ENCODE data around the gene SULT1A3. TPM values are rescaled to one million over a fixed set of nuclear protein-coding genes. Genes with fewer than 3 reads are reported as not detected.
"Not testable (repeated sequence)": the region's sequence is repeated elsewhere in the genome, so short reads cannot be mapped to it uniquely, and the experiment has no call there.

Gene SULT1A3
- total RNA-seq, 4 donors from 2014 or later: 1.1 to 17.2 (median 7.3) TPM

GRCh38 chr16:30207063-30207704 lies 8.1 kb downstream of the SULT1A3 start:
- H3K4me3 ChIP-seq; H3K4me1 ChIP-seq; DNase-seq; H3K36me3 ChIP-seq; H3K27ac ChIP-seq; H3K27me3 ChIP-seq; intact Hi-C loops (cut with DNase I); H3K9me3 ChIP-seq: not testable (repeated sequence)
- no CpG with 5 or more reads among the region's 9 CpGs for WGBS, 2 donors

- H3K9me3 ChIP-seq; H3K4me1 ChIP-seq; H3K27me3 ChIP-seq; H3K4me3 ChIP-seq; intact Hi-C loops (cut with DNase I); H3K27ac ChIP-seq; H3K36me3 ChIP-seq; DNase-seq: not testable (repeated sequence)
- no CpG with 5 or more reads among the region's 6 CpGs for WGBS, 2 donors
These were observed 10.0 kb downstream of the SULT1A3 start for GRCh38 chr16:30209032-30209431.

DNA sequence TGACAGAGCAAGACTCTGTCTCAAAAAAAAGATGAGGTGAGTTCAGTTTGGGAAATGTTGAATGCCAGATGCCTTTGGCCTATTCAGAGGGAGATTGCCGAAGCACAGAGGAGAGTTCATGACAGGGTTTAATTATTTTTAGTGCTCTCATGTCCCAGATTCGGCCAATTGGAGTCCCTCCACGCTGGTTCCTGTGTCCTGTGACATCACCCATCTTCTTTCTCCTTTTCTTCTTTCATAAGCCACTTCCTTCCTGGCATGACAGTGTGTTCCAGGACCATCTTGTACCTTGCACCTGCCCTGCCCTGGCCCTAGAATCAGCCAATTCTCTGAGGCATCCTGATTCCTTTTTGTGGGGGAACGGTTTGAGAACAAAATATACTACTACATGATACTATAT lies 12.4 kb downstream of the SULT1A3 start:
- H3K27me3 ChIP-seq; H3K4me3 ChIP-seq; H3K27ac ChIP-seq; H3K9me3 ChIP-seq; intact Hi-C loops (cut with DNase I); H3K4me1 ChIP-seq; H3K36me3 ChIP-seq; DNase-seq: not testable (repeated sequence)
- no CpG with 5 or more reads among the region's 4 CpGs for WGBS, 2 donors

GRCh38 chr16:30217082-30217481 lies 18.0 kb downstream of the SULT1A3 start:
- H3K9me3 ChIP-seq; H3K27ac ChIP-seq; intact Hi-C loops (cut with DNase I); H3K4me1 ChIP-seq; DNase-seq; H3K27me3 ChIP-seq; H3K4me3 ChIP-seq; H3K36me3 ChIP-seq: not testable (repeated sequence)
- 76% methylated on average over 3 of the region's 5 CpGs; no CpG with 5 or more reads in 1 of the 2 donors for WGBS, 2 donors

GRCh38 chr16:30248379-30248778 lies 49.3 kb downstream of the SULT1A3 start, which contains the start of gene NPIPB13:
Gene NPIPB13 (minus strand): TSS chr16:30248479. CDS start chr16:30245573, 2,906 bp downstream.
- WGBS, 2 donors: no CpG with 5 or more reads among the region's 4 CpGs
- H3K36me3 ChIP-seq; intact Hi-C loops (cut with DNase I); DNase-seq; H3K4me3 ChIP-seq; H3K9me3 ChIP-seq; H3K4me1 ChIP-seq; H3K27ac ChIP-seq; H3K27me3 ChIP-seq: not testable (repeated sequence)

Small RNA genes within 50 kb of the gene (small RNA-seq; reads per million reads assigned to genes)
- 0 reads per million in 4 donors for gene AC106782.4

Other genes starting within 250 kb of the SULT1A3 start
- 100 to 1,000 TPM in 1 of 4 donors, 10 to 100 TPM in 3; 48.0 to 119 (median 80.0) TPM for gene TMEM219, start 237.2 kb upstream of the SULT1A3 start, total RNA-seq
- 10 to 100 TPM; 26.8 to 33.7 (median 30.4) TPM for gene TAOK2, start 225.4 kb upstream of the SULT1A3 start, total RNA-seq
- gene HIRIP3, start 203.6 kb upstream of the SULT1A3 start, total RNA-seq: 10 to 100 TPM in 2 of 4 donors, 1 to 10 TPM in 2; 5.1 to 12.8 (median 9.7) TPM
- 10 to 100 TPM; 34.3 to 59.9 (median 48.0) TPM for gene INO80E, start 203.0 kb upstream of the SULT1A3 start, total RNA-seq
- gene DOC2A, start 188.2 kb upstream of the SULT1A3 start, total RNA-seq: under 1 TPM in 2 of 4 donors, not detected in 2; 0.50 to 0.76 TPM
- not detected for gene C16orf92, start 176.1 kb upstream of the SULT1A3 start, total RNA-seq
- not detected for gene TLCD3B, start 168.0 kb upstream of the SULT1A3 start, total RNA-seq
- gene ALDOA, start 133.5 kb upstream of the SULT1A3 start, total RNA-seq: 1,000 to 10,000 TPM; 1,024 to 1,551 (median 1,380) TPM
- 100 to 1,000 TPM in 1 of 4 donors, 10 to 100 TPM in 3; 67.9 to 100 (median 78.4) TPM for gene PPP4C, start 123.3 kb upstream of the SULT1A3 start, total RNA-seq
- 1 to 10 TPM; 1.9 to 6.2 (median 4.7) TPM for gene TBX6, start 107.3 kb upstream of the SULT1A3 start, total RNA-seq
- gene YPEL3, start 103.0 kb upstream of the SULT1A3 start, total RNA-seq: 100 to 1,000 TPM in 1 of 4 donors, 10 to 100 TPM in 3; 26.4 to 131 (median 63.0) TPM
- gene GDPD3, start 85.7 kb upstream of the SULT1A3 start, total RNA-seq: 10 to 100 TPM; 13.4 to 41.2 (median 28.1) TPM
- 10 to 100 TPM; 45.7 to 86.9 (median 60.8) TPM for gene MAPK3, start 76.0 kb upstream of the SULT1A3 start, total RNA-seq
- gene CORO1A, start 15.7 kb upstream of the SULT1A3 start, total RNA-seq: 10 to 100 TPM in 3 of 4 donors, 1 to 10 TPM in 1; 9.5 to 29.1 (median 23.2) TPM
- 100 to 1,000 TPM; 190 to 623 (median 313) TPM for gene BOLA2B, start 5.6 kb upstream of the SULT1A3 start, total RNA-seq
- 10 to 100 TPM; 31.9 to 51.1 (median 46.5) TPM for gene SLX1A, start 5.4 kb upstream of the SULT1A3 start, total RNA-seq
- 1 to 10 TPM in 2 of 4 donors, under 1 TPM in 1, not detected in 1; 0.94 to 4.2 (median 2.4) TPM for gene NPIPB13, start 49.2 kb downstream of the SULT1A3 start, total RNA-seq
- 10 to 100 TPM; 21.9 to 38.0 (median 28.5) TPM for gene CD2BP2, start 156.1 kb downstream of the SULT1A3 start, total RNA-seq
- 10 to 100 TPM; 21.9 to 33.9 (median 26.1) TPM for gene TBC1D10B, start 171.2 kb downstream of the SULT1A3 start, total RNA-seq
- not detected for gene MYL11, start 175.5 kb downstream of the SULT1A3 start, total RNA-seq
- gene SEPTIN1, start 183.3 kb downstream of the SULT1A3 start, total RNA-seq: 1 to 10 TPM; 1.2 to 7.1 (median 2.7) TPM
- 1 to 10 TPM; 2.8 to 5.9 (median 4.5) TPM for gene ZNF48, start 196.2 kb downstream of the SULT1A3 start, total RNA-seq
- gene ZNF771, start 208.4 kb downstream of the SULT1A3 start, total RNA-seq: 10 to 100 TPM in 1 of 4 donors, 1 to 10 TPM in 3; 3.7 to 15.1 (median 7.0) TPM
- 10 to 100 TPM in 3 of 4 donors, 1 to 10 TPM in 1; 7.4 to 28.6 (median 22.7) TPM for gene DCTPP1, start 230.8 kb downstream of the SULT1A3 start, total RNA-seq
- 10 to 100 TPM; 17.7 to 23.5 (median 19.7) TPM for gene SEPHS2, start 246.6 kb downstream of the SULT1A3 start, total RNA-seq